GM18951 (cell line): Measurements from ENCODE around the gene PILRB.
"Not testable (repeated sequence)": the region's sequence is repeated elsewhere in the genome, so short reads cannot be mapped to it uniquely, and the experiment has no call there.

ENCODE experiments used
- POLR2A ChIP-seq: IDR thresholded peaks from 4 replicates; pipeline ENCODE4 v1.6.1; 2011; ENCODE audit warnings: mild to moderate bottlenecking; ENCODE audit not compliant: insufficient read length, insufficient read depth; ENCODE audit errors: extremely low read depth
- in situ Hi-C: fragments of 300-500 bp; cut with MboI; formaldehyde crosslinking; loops from one replicate; pipeline ENCODE4 v1.12.0; 2022; ENCODE audit warnings: low sequenced_read_pairs, mixed read lengths, inconsistent platforms; ENCODE audit not compliant: unreplicated experiment

Gene PILRB

DNA sequence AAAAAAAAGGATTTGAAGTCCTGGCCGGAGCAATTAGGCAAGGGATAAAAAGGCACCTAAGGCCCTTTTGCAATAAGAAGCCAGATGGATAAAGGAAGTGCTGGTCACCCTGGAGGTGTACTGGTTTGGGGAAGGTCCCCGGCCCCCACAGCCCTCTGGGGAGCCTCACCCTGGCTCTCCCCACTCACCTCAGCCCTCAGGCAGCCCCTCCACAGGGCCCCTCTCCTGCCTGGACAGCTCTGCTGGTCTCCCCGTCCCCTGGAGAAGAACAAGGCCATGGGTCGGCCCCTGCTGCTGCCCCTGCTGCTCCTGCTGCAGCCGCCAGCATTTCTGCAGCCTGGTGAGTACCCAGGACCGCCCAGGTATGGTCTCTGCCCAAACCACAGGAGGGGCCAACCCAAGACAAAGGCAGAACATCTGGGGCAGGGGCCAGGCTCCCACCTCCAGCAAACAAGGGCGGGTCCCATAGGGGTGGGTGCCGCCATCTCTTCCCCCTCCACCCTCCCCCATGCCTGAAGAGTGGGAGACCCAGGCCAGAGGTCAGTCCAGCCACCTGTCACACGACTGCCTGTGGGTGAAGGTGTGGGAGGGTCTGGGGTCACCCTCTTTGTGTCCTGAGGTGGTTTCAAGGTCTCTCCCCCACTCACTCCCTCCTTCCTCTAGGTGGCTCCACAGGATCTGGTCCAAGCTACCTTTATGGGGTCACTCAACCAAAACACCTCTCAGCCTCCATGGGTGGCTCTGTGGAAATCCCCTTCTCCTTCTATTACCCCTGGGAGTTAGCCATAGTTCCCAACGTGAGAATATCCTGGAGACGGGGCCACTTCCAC lies at the start of gene PILRB:
TSS of gene PILRB (plus strand) at position 91 of the 830 bp plus-strand sequence. CDS start at position 277, 186 bp downstream.
- TF ChIP-seq POLR2A: no peak
- in situ Hi-C loops: no loop called here

DNA sequence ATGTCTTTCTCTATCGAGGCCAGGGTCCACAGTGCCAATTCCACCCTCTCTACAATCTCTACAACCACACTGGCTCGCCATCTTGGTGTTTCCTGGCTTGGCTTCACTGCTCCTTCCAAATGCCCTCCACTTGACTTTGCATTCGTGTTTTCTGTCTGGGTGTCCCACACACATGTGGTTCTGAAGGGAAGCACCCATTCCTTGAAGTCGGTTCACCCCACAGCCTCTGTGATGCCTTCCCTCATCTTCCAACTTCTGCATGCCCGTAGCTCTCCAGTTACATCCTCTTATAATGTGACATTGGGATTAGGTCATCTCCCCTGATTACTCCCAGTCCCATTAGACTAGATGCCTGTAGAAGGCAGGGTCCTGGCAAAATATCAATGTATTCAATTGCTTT lies 39.6 kb upstream of the PILRB start:
- in situ Hi-C loops: not testable (repeated sequence)

DNA sequence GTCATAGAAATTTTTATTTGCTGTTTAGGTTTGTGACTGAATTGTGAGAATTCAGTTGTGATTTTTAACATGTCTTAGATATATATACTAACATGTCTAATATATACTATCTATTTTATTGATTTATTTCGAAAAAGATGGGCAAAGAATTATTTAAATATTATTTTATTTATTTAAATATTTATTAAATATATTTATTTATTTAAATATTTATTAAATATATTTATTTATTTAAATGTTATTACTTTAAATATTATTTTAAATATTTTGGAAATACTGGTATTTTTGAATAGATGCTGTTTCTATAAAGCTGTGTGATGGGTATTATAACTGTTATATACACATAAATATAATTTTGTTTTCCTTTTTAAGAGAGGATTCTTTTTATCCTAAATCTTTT lies 36.3 kb upstream of the PILRB start:
- in situ Hi-C loops: not testable (repeated sequence)

DNA sequence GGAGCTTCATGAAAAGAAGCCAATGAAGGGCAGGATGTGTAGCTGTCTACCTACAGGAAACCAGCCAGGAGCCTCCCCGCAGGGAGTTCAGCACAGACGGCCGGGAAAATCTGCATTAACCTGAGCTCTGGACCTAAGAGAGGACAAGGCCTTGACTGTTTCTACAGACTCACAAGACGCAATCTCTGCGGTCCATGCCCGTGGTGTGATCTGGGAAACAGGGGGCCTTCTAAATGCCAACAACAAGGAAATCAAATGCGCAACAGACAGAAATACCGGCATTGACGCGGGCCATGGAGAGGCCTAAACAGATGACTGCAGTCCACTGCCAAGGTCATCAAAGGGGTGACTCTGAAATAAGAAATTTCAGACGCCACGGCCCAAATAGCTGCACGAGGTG lies 33.7 kb upstream of the PILRB start:
- in situ Hi-C loops: not testable (repeated sequence)

DNA sequence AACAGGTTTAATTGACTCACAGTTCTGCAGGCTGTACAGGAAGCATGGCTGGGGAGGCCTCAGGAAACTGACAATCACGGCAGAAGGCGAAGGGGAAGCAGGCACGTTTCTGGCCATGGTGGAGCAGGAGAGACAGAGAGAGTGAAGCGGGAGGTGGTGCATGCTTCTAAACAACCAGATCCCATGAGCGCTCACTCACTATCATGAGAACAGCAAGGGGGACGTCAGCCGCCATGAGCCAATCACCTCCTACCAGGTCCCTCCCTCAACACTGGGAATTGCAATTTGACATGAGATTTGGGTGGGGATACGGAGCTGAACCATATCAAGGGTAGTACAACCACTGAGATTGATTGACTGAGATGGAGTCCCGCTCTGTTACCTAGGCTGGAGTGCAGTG lies 32.2 kb upstream of the PILRB start:
- in situ Hi-C loops: not testable (repeated sequence)

DNA sequence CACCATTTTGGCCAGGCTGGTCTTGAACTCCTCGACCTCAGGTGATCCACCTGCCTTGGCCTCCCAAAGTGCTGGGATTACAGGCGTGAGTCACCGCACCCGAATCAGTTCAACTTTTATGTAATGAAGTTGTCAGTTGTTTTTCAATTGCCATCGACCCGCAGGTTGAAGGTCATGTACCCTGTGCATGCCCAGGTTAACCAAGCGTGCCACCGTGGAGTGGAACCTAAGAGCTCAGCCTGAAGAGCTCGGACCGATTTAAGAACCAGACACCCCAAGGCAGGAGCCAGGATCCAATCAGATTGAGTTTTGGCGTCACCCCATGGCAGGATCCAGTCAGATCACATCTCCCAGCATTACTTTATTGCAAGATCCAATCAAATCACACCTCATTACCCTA lies 31.0 kb upstream of the PILRB start:
- in situ Hi-C loops: not testable (repeated sequence)

DNA sequence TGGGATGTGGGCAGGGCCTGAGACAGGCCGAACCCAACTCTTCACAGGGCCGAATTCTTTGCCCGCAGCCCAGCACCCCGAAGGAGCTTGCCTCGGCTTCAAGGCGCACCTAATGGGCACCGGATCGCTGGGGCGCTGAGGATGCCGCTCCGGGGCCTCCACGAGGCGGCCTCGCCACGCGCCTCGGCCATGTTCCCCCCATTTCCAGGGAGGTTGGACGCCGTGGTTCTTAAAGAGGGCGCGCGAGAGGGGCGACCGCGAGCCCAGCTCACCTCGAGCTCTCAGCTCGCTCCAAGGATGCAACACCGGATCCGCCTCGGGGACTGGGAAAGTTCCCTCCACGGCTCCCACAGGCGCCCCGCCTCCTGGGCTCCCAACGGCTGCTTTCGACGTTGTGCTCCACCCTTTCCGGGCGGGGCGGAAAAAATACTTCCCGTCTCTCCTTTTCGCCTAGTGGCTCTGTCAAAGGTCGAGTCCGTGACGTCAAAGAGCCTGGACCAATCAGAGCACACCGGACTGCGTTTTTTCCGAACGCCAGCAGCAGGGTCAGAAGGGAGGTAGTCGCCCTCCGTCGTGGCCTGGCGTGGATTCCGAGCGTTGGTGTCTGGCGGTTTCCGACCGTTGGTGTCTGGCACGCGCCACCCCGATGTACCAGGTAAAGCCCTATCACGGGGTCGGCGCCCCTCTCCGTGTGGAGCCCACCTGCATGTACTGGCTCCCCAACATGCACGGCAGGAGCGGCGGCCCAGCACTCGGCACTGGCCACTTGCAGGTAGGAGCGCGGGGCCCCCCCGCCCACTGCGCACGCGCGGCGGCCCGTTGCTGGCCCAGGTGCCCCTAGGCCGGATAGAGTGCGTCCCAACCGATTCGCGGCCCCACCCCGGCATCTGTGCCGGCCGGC lies 22.1 kb upstream of the PILRB start:
- TF ChIP-seq POLR2A: peak; percentile 90
- in situ Hi-C loops: not testable (repeated sequence)

DNA sequence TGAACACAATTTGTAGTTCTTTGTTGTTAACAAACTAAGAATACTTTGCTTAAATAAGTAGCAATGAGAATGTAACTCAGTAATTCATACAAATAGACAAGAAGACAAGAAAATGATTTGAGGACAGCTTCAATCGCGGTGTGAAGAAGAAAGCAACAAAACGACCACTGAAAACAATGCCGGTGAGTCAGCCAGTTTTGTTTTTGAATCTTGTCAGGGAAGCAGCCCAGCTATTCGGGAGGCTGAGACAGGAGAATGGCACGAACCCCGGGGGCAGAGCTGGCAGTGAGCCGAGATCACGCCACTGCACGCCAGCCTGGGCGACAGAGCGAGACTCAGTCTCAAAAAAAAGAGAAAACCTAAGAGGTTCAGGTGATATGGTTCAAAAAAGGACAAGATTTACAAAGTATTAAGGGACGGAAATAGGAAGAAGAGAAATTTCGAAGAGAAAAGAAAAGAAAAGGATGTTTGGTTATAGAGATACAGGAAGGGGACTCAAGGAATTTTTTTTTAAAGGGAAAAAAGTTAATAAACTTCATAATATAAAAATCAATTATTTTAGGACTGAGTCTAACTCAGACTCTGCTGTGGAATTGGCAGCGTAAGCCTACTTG lies 19.7 kb upstream of the PILRB start:
- in situ Hi-C loops: not testable (repeated sequence)

DNA sequence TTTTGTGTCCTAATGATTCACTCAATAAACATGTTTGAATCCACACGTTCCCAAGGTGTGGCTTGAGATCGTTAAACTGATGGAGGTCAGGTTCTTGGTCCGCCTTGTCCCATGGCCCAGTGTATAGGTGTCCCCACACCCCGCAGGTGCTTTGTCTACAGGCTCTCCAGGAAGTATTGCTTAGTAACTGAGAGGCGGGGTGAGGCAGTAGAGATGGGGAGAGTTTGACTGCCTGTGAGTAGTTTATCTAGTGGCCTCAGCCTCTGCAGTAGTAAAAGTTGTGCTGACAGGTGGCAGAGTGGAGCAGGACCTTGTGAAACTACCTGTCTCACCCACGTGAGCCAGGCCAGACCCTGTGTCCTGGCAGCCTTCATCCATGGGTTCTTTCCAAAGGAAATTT lies 16.6 kb upstream of the PILRB start:
- in situ Hi-C loops: loop anchor here (10.0 kb wide), 1 partner anchor 126 kb away; the partner anchor contains the start of gene PVRIG

DNA sequence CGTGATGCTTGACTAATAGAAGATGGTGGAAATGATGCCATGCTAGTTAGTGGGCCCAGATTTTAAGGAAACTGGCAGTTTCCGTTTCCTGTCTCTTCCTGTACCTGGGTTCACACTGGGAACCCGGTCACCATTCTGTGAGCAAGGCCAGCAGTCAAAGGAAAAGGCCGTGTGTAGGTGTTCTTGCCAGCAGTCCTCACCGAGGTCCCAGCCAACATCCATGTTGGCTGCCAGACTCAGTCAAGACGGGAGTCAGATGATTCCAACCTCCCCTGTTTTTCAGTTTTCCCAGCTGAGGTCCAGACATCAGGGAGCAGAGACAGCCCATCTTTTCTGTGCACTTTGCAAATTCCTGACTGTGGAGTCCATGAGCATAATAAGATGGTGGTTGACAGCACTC lies 15.2 kb upstream of the PILRB start:
- no peak for TF ChIP-seq POLR2A
- in situ Hi-C loops: loop anchor here (10.0 kb wide), 1 partner anchor 128 kb away; the partner anchor contains the start of gene PVRIG

DNA sequence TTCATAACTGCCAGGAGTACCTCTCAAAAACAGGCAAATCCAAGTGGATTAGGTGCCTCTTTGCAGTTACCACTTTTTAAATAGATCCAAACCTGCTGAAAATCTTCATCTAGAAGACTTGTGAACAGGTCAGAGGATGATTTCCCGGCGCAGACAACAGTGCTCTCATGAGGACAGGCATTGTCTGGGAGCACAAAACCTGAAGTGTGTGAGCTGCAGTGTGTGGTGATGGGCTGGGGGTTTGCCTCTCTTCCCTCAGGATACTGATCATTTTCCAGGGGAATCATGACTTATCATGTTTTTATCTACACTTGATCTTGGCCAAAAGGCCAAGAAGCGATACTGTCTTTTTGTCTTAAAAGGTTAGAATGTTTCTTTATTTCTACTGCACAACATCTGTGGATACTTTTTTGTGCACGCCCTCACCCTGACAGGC lies 13.8 kb upstream of the PILRB start:
- in situ Hi-C loops: loop anchor here (10.0 kb wide), 1 partner anchor 129 kb away; the partner anchor contains the start of gene PVRIG

DNA sequence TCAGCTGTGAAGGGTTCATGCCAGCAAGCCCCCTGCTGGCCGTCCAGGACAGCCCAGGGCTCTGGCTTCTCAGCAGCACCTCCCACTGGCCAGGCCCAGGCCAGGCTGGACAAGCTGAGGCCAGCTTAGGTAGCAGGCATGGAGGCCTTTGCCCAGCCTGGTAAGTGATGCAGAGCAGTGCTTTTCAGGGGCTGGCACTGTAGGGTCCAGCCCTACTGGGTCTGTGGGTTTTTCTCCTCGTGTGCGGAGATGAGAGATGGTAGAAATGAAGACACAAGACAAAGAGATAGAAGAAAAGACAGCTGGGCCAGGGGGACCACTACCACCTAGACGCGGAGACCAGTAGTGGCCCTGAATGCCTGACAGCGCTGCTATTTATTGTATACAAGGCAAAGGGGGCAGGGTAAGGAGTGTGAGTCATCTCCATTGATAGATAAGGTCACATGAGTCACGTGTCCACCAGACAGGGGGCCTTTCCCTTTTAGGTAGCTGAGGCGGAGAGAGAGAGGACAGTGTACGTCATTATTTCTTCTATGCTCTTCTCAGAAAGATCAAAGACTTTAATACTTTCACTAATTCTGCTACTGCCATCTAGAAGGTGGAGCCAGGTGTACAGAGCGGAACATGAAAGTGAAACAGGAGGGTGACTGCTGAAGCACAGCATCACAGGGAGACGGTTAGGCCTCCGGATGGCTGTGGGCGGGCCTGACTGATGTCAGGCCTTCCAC lies 13.2 kb upstream of the PILRB start:
- in situ Hi-C loops: loop anchor here (10.0 kb wide), 1 partner anchor 130 kb away; the partner anchor contains the start of gene PVRIG

DNA sequence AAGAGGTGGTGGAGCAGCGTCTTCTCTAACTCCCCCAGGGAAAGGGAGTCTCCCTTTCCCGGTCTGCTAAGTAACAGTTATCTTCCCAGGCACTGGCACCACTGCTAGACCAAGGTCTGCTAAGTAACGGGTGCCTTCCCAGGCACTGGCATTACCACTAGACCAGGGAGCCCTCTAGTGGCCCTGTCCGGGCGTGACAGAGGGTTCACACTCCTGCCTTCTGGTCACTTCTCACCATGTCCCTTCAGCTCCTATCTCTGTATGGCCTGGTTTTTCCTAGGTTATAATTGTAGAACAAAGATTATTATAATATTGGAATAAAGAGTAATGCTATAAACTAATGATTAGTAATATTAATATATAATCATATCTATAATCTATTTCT lies 12.6 kb upstream of the PILRB start:
- in situ Hi-C loops: loop anchor here (10.0 kb wide), 1 partner anchor 130 kb away; the partner anchor contains the start of gene PVRIG

DNA sequence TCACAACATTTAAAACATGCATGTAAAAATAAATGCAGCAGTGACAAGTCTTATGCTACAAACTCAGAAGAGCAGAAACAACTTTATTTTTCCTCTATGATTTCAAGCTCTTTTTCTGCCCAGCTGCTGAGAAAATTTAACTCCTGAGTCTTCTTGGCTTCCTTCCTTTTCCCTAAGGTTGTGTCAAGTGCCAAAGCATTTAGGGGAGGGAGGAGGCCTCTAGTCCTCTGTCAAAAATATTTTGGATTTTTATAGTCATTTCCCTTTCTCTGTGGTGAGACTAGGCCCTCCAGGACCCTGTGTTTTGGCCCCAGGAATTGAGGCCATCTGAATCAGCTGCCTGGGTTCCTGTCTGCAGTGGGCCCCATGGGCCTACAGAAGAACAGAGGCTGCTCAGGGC lies 11.0 kb upstream of the PILRB start:
- no peak for TF ChIP-seq POLR2A
- in situ Hi-C loops: loop anchor here (10.0 kb wide), 1 partner anchor 132 kb away; the partner anchor contains the start of gene PVRIG
